ENCODE data around the gene PPM1L. TPM values are rescaled to one million over a fixed set of nuclear protein-coding genes. Genes with fewer than 3 reads are reported as not detected.

Gene PPM1L
- total RNA-seq, 1 donor from 2014 or later, result 5.8 TPM

GRCh38 chr3:160851629-160852210 is 95.7 kb downstream of the PPM1L start:
- DNase-seq (no peak), ATAC-seq (ENCODE audit: low read depth) (no peak)
- Mint-ChIP-seq H3K4me3 (no peak overlapping the region), H3K9me3 (no peaks in the 10 kb centered on the region), H3K36me3 (ENCODE audit: low read depth) (no peaks in the 10 kb centered on the region), H3K4me1 (no peaks in the 10 kb centered on the region), H3K27ac (no peak overlapping the region), H3K27me3 (peaks cover 3% of the 10 kb centered on the region)
- CTCF ChIA-PET, result no interaction called here
- POLR2A ChIA-PET, result interaction anchor here (0.6 kb wide), 1 partner anchor 162 kb away, joined by 3 read pairs; no protein-coding TSS in a partner anchor
- intact Hi-C loops (cut with micrococcal nuclease), result no loop called here
- TF ChIP-seq CTCF (IDR thresholded peaks at IDR 0.05), result no peak

GRCh38 chr3:160852856-160853255 is 96.8 kb downstream of the PPM1L start:
- no peaks in the 10 kb centered on the region for H3K4me1 Mint-ChIP-seq
- POLR2A ChIA-PET, result no interaction called here
- H3K27me3 Mint-ChIP-seq, result peaks cover 3% of the 10 kb centered on the region
- H3K9me3 Mint-ChIP-seq, result no peaks in the 10 kb centered on the region
- ATAC-seq (ENCODE audit: low read depth) (no peak), DNase-seq (no peak)
- H3K36me3 Mint-ChIP-seq (ENCODE audit: low read depth), result no peaks in the 10 kb centered on the region
- H3K27ac Mint-ChIP-seq, result no peak overlapping the region
- intact Hi-C loops (cut with micrococcal nuclease), result no loop called here
- no peak overlapping the region for H3K4me3 Mint-ChIP-seq
- CTCF ChIA-PET, result no interaction called here
- no peak for TF ChIP-seq CTCF (IDR thresholded peaks at IDR 0.05)

DNA sequence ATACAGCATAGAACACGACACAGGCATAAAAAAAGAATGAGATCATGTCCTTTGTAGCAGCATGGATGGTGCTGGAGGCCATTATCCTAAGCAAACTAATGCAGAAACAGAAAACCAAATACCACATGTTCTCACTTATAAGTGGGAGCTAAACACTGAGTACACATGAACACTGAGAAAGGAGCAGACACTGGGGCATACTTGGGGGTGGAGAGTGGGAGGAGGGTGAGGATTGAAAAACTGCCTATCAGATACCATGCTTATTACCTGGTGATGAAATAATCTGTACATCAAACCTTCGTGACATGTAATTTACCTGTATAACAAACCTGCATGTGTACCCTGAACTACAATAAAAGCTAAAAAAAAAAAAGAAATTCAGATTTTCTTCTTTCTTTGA is 100.4 kb downstream of the PPM1L start:
- no peak for TF ChIP-seq CTCF (IDR thresholded peaks at IDR 0.05)
- Mint-ChIP-seq H3K27me3 (peaks cover 3% of the 10 kb centered on the region), H3K9me3 (no peaks in the 10 kb centered on the region), H3K27ac (no peak overlapping the region), H3K4me3 (no peak overlapping the region), H3K36me3 (ENCODE audit: low read depth) (no peaks in the 10 kb centered on the region), H3K4me1 (no peaks in the 10 kb centered on the region)
- DNase-seq, result no peak
- ChIA-PET POLR2A (no interaction called here), CTCF (no interaction called here)
- intact Hi-C loops (cut with micrococcal nuclease), result no loop called here
- no peak for ATAC-seq (ENCODE audit: low read depth)

GRCh38 chr3:160857476-160858119 is 101.6 kb downstream of the PPM1L start:
- POLR2A ChIA-PET, result no interaction called here
- ATAC-seq (ENCODE audit: low read depth) (no peak), DNase-seq (no peak)
- no peak overlapping the region for H3K4me3 Mint-ChIP-seq
- H3K9me3 Mint-ChIP-seq, result no peaks in the 10 kb centered on the region
- intact Hi-C loops (cut with micrococcal nuclease), result no loop called here
- H3K27me3 Mint-ChIP-seq, result peaks cover 3% of the 10 kb centered on the region
- no peak overlapping the region for H3K27ac Mint-ChIP-seq
- no peaks in the 10 kb centered on the region for H3K4me1 Mint-ChIP-seq
- H3K36me3 Mint-ChIP-seq (ENCODE audit: low read depth), result no peaks in the 10 kb centered on the region
- no peak for TF ChIP-seq CTCF (IDR thresholded peaks at IDR 0.05)
- CTCF ChIA-PET, result no interaction called here

DNA sequence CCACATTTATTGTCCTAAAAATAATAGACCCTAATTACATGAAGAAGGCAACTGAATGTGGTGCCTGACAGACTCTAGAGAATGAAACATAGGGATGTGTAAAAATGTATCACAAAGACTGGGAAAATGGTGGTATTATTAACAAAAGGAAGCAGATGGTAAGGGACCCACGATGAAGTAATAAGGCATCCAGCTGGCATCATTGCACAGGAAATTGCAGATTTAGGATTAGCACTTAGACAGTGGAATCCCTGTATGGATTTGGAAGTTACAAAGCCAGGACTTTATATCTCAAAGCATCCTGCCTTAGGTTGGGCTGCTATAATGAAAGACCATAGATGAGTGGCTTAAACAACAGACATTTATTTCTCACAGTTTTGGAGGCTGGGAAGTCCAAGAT is 104.3 kb downstream of the PPM1L start:
- TF ChIP-seq CTCF (IDR thresholded peaks at IDR 0.05), result no peak
- CTCF ChIA-PET, result no interaction called here
- Mint-ChIP-seq H3K9me3 (no peaks in the 10 kb centered on the region), H3K27me3 (no peaks in the 10 kb centered on the region), H3K27ac (no peak overlapping the region), H3K36me3 (ENCODE audit: low read depth) (no peaks in the 10 kb centered on the region), H3K4me1 (no peaks in the 10 kb centered on the region), H3K4me3 (no peak overlapping the region)
- POLR2A ChIA-PET, result no interaction called here
- DNase-seq (no peak), ATAC-seq (ENCODE audit: low read depth) (no peak)
- intact Hi-C loops (cut with micrococcal nuclease), result no loop called here

Data from activated B cell treated with CpG ODN at 0.5 μM for 24 hours (primary cell).